SK-N-SH (cell line): ENCODE results near the gene CDC26. TPM values are rescaled to one million over a fixed set of nuclear protein-coding genes. Genes with fewer than 3 reads are reported as not detected.

Experiments
- CTCF ChIA-PET: fragments of 300-600, 350-600 bp; formaldehyde crosslinking; extraction: SDS; loops from one replicate; lab custom pipeline; 2021; lab: Yijun Ruan, JAX
- POLR2A ChIA-PET: fragments of 350-600 bp; sonication (Branson Sonifier 250); formaldehyde crosslinking; extraction: SDS; loops from one replicate; lab custom pipeline; 2020; ENCODE audit warnings: antibody characterized with exemption, inconsistent platforms; lab: Yijun Ruan, JAX
- DNase-seq: peaks from one replicate; pipeline ENCODE4 v3.0.0; 2012
- H2AFZ ChIP-seq: fragments of 200-600 bp; sonication (generic); 2 replicates; pipeline ENCODE4 v1.8.1; 2016; ENCODE audit warnings: antibody characterized with exemption, mild to moderate bottlenecking, low read depth
- H3F3A ChIP-seq: fragments of 200-600 bp; sonication (generic); replicated peaks from 2 replicates; pipeline ENCODE3; 2016; ENCODE audit warnings: antibody characterized with exemption, mild to moderate bottlenecking; ENCODE audit not compliant: insufficient read depth
- H3K27ac ChIP-seq, 2 experiments: fragments of 200-500 bp in 1 of 2; fragments of 200-600 bp in 1 of 2; sonication (Bioruptor generic) in 1 of 2; sonication (generic), shearing (Covaris generic) in 1 of 2; 2 replicates each; pipeline versions ENCODE4 v1.5.1 to v1.6.1; 2014 to 2016; ENCODE audit warnings: low read depth in 2 of 2, inconsistent platforms in 1 of 2, low read length in 1 of 2, mild to moderate bottlenecking in 1 of 2, mixed read lengths in 1 of 2
- H3K27me3 ChIP-seq: fragments of 200-600 bp; sonication (generic), shearing (Covaris generic); 2 replicates; pipeline ENCODE4 v1.6.1; 2016; ENCODE audit warnings: mixed run types; ENCODE audit not compliant: insufficient read depth
- H3K36me3 ChIP-seq, 2 experiments: fragments of 200-500 bp in 1 of 2; fragments of 200-600 bp in 1 of 2; sonication (Bioruptor generic) in 1 of 2; sonication (generic) in 1 of 2; replicated peaks in 1 of 2; 2 replicates each; pipeline versions ENCODE3 to v1.5.1; 2014 to 2016; ENCODE audit warnings: low read length in 1 of 2, mild to moderate bottlenecking in 1 of 2; ENCODE audit not compliant: insufficient read depth in 2 of 2, control insufficient read depth in 1 of 2
- H3K4me1 ChIP-seq, 2 experiments: fragments of 200-500 bp in 1 of 2; fragments of 200-600 bp in 1 of 2; sonication (Bioruptor generic) in 1 of 2; sonication (generic), shearing (Covaris generic) in 1 of 2; 2 replicates each; pipeline versions ENCODE4 v1.5.1 to v1.6.1; 2014 to 2016; ENCODE audit warnings: low read depth in 1 of 2, low read length in 1 of 2, mixed run types in 1 of 2; ENCODE audit not compliant: insufficient read depth in 2 of 2, control insufficient read depth in 1 of 2
- H3K4me2 ChIP-seq: fragments of 200-600 bp; sonication (generic), shearing (Covaris generic); 2 replicates; pipeline ENCODE4 v1.6.1; 2017; ENCODE audit warnings: mixed run types
- H3K4me3 ChIP-seq, 2 experiments: fragments of 200-500 bp in 1 of 2; fragments of 200-600 bp in 1 of 2; sonication (Bioruptor generic) in 1 of 2; sonication (generic), shearing (Covaris generic) in 1 of 2; 2 replicates each; pipeline versions ENCODE4 v1.5.1 to v1.8.1; 2014 to 2016; ENCODE audit warnings: low read depth in 2 of 2, inconsistent platforms in 1 of 2, low read length in 1 of 2, mild to moderate bottlenecking in 1 of 2, mixed read lengths in 1 of 2, moderate library complexity in 1 of 2
- H3K79me2 ChIP-seq: fragments of 200-600 bp; sonication (generic); 2 replicates; pipeline ENCODE4 v1.8.1; 2017; ENCODE audit warnings: mild to moderate bottlenecking; ENCODE audit not compliant: insufficient read depth
- H3K9ac ChIP-seq: fragments of 200-600 bp; sonication (generic); 2 replicates; pipeline ENCODE4 v1.6.1; 2017; ENCODE audit warnings: mixed run types
- H3K9me2 ChIP-seq: fragments of 200-600 bp; sonication (generic); 2 replicates; pipeline ENCODE4 v1.6.1; 2017; ENCODE audit warnings: mixed run types
- H3K9me3 ChIP-seq: fragments of 200-600 bp; sonication (generic); 2 replicates; pipeline ENCODE4 v1.6.1; 2017; ENCODE audit warnings: mixed run types, mild to moderate bottlenecking, moderate library complexity
- H4K20me1 ChIP-seq: fragments of 200-600 bp; sonication (generic); 2 replicates; pipeline ENCODE4 v1.6.1; 2017; ENCODE audit warnings: mild to moderate bottlenecking, mixed run types; ENCODE audit not compliant: insufficient read depth
- CHD2 ChIP-seq: fragments of 150-350 bp; IDR thresholded peaks from 2 replicates; pipeline ENCODE4 v1.6.1; 2018; ENCODE audit warnings: low read length; ENCODE audit not compliant: partially characterized antibody
- ELF1 ChIP-seq: IDR thresholded peaks from 2 replicates; pipeline ENCODE4 v1.4.0; 2012
- EP300 ChIP-seq, 2 experiments: IDR thresholded peaks; 2 replicates each; pipeline versions ENCODE4 v1.4.0 to v1.6.1; 2012; ENCODE audit warnings: borderline replicate concordance in 1 of 2, low read depth in 1 of 2, low read length in 1 of 2
- FOSL2 ChIP-seq: IDR thresholded peaks from 2 replicates; pipeline ENCODE4 v1.4.0; 2012; ENCODE audit warnings: low read depth, mild to moderate bottlenecking, moderate library complexity, borderline replicate concordance
- GABPA ChIP-seq: IDR thresholded peaks from 2 replicates; pipeline ENCODE4 v1.4.0; 2012; ENCODE audit warnings: low read depth, mild to moderate bottlenecking
- RAD21 ChIP-seq: IDR thresholded peaks from 2 replicates; pipeline ENCODE4 v1.6.1; 2012; ENCODE audit warnings: mild to moderate bottlenecking, low read length
- REST ChIP-seq: IDR thresholded peaks from 2 replicates; pipeline ENCODE4 v1.6.1; 2012; ENCODE audit warnings: mild to moderate bottlenecking, low read depth, low read length, moderate library complexity
- SIN3A ChIP-seq: IDR thresholded peaks from 2 replicates; pipeline ENCODE4 v1.6.1; 2012; ENCODE audit warnings: low read depth, mild to moderate bottlenecking, low read length, moderate library complexity, borderline replicate concordance
- SMC3 ChIP-seq: IDR thresholded peaks from 2 replicates; pipeline ENCODE4 v1.6.1; 2012; ENCODE audit warnings: low read depth, low read length, improper control_type of control experiment
- USF2 ChIP-seq: fragments of 150-350 bp; IDR thresholded peaks from 2 replicates; pipeline ENCODE4 v1.6.1; 2017; ENCODE audit warnings: antibody characterized with exemption, low read length, low read depth, borderline replicate concordance
- ZBTB33 ChIP-seq: IDR thresholded peaks from 2 replicates; pipeline ENCODE4 v1.4.0; 2012; ENCODE audit warnings: low read depth, borderline replicate concordance
- WGBS: methylation state at CpG from one replicate; pipeline ENCODE4 v1.1.6; 2017; ENCODE audit warnings: low lambda C conversion rate; 5-methylcytosine and 5-hydroxymethylcytosine counted together
- polyA plus RNA-seq, 3 experiments: library from polyadenylated mRNA; depleted of rRNA; stranded (reverse); fragments of >200 nt; gene quantifications; 2 replicates each; pipeline ENCODE4 v1.2.3, GENCODE V29; 2012
- TF ChIP-seq, protein P1 (sequence below): fragments of 200-600 bp; sonication (generic); IDR thresholded peaks from 2 replicates; pipeline ENCODE4 v1.6.1; 2017; ENCODE audit warnings: antibody characterized with exemption, mild to moderate bottlenecking, moderate library complexity

CDC26 gene
- polyA plus RNA-seq, 1 of the 3 experiments (the other 2 are of a cell fraction) = 31.0 TPM

- Histone ChIP-seq H3K9me2 (no peaks in the 10 kb centered on the region), H3K4me3 (no peak overlapping the region), H4K20me1 (no peaks in the 10 kb centered on the region), H3K9me3 (no peaks in the 10 kb centered on the region), H3K79me2 (0 out of 2 replicates have a peak, but pooled peaks cover 3% of the 10 kb centered on the region), H3K36me3 (no peaks in the 10 kb centered on the region), H3K4me2 (no peak overlapping the region), H3K27me3 (no peaks in the 10 kb centered on the region), H3K4me1 (peaks cover 0 to 6% of the 10 kb centered on the region in 2 experiments; a peak in 3 of 4 replicates), H3K27ac (no peak overlapping the region), H3K9ac (no peak overlapping the region), H3F3A (no peaks in the 10 kb centered on the region), H2AFZ (no peak overlapping the region)
- CTCF ChIA-PET = no interaction called here
- POLR2A ChIA-PET = no interaction called here
- no peak for DNase-seq
- no peak for TF ChIP-seq SMC3
- no peak for TF ChIP-seq GABPA
- TF ChIP-seq RAD21 = no peak
- no peak for TF ChIP-seq ZBTB33
- no peak for TF ChIP-seq FOSL2
- no peak for TF ChIP-seq REST
- TF ChIP-seq ELF1 = no peak
- TF ChIP-seq CHD2 = no peak
- no peak for TF ChIP-seq USF2
- TF ChIP-seq, protein P1, sequence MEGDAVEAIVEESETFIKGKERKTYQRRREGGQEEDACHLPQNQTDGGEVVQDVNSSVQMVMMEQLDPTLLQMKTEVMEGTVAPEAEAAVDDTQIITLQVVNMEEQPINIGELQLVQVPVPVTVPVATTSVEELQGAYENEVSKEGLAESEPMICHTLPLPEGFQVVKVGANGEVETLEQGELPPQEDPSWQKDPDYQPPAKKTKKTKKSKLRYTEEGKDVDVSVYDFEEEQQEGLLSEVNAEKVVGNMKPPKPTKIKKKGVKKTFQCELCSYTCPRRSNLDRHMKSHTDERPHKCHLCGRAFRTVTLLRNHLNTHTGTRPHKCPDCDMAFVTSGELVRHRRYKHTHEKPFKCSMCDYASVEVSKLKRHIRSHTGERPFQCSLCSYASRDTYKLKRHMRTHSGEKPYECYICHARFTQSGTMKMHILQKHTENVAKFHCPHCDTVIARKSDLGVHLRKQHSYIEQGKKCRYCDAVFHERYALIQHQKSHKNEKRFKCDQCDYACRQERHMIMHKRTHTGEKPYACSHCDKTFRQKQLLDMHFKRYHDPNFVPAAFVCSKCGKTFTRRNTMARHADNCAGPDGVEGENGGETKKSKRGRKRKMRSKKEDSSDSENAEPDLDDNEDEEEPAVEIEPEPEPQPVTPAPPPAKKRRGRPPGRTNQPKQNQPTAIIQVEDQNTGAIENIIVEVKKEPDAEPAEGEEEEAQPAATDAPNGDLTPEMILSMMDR = no peak
- TF ChIP-seq EP300 (IDR thresholded peaks at IDR 0.05; ENCODE audit: borderline replicate concordance in 1 of 2, low read depth in 1 of 2, low read length in 1 of 2) = no peak
- TF ChIP-seq SIN3A = no peak
- 100% methylated on average over 2 of the region's 2 CpGs for WGBS
Measured at GRCh38 chr9:113241161-113241560, 34.2 kb downstream of the CDC26 start.
